ENCODE measurements around the gene DEPDC4. TPM values are rescaled to one million over a fixed set of nuclear protein-coding genes. Genes with fewer than 3 reads are reported as not detected.

The DEPDC4 gene
- total and polyA plus RNA-seq, 2 of the 13 experiments (the other 11 are each of a cell fraction or from before 2014, with no cell fraction given), result 2.2 to 5.7 TPM

DNA sequence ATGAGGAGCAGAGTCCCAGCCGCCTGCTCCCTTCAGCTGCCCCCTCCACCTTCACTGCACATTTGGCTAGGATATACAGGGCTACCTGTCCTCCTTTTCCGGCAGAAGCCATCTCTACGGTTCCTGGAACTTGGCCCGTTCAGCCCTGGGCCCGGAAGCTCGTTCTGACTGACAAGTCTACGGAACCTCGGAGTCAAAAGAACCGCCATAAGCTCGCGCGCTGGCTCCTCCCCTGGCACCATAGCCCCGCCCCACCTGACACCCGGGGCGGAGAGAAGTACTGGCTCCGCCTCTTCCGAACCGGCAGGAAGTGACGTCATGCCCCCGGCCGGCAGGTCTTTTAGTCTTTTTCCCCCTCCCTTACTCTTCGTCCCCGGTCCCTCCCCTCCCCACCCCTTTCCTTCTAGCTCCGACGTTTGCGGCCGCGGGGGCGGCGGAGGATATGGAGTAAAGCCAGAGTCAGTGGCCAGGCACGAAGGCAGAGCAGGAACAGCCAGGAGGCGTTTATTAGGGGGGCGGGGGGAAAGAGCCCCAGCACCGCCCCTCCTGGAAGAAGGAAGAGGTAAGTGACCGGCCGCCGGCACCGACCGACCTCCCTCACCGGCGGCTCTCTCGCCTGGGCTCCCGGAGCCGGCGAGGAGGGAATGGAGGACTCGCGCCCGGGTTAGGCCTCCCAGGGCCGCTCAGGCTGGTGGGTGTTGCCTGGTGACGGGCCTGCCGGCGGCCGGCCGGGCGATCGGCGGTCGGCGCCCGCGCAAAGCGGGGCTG is at the start of gene DEPDC4, which contains the start of gene SCYL2 (continued):
- TF ChIP-seq, protein P1, sequence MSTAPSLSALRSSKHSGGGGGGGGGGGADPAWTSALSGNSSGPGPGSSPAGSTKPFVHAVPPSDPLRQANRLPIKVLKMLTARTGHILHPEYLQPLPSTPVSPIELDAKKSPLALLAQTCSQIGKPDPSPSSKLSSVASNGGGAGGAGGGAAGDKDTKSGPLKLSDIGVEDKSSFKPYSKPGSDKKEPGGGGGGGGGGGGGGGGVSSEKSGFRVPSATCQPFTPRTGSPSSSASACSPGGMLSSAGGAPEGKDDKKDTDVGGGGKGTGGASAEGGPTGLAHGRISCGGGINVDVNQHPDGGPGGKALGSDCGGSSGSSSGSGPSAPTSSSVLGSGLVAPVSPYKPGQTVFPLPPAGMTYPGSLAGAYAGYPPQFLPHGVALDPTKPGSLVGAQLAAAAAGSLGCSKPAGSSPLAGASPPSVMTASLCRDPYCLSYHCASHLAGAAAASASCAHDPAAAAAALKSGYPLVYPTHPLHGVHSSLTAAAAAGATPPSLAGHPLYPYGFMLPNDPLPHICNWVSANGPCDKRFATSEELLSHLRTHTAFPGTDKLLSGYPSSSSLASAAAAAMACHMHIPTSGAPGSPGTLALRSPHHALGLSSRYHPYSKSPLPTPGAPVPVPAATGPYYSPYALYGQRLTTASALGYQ (CRISPR knock-in tag; IDR thresholded peaks at IDR 0.05), result no peak
- TF ChIP-seq ZNF891 (CRISPR knock-in tag; IDR thresholded peaks at IDR 0.05) (no peak), SALL2 (CRISPR knock-in tag; IDR thresholded peaks at IDR 0.05) (no peak), HOXA7 (CRISPR knock-in tag; IDR thresholded peaks at IDR 0.05) (no peak), ZNF678 (CRISPR knock-in tag; IDR thresholded peaks at IDR 0.05) (no peak), ELF4 (CRISPR knock-in tag; IDR thresholded peaks at IDR 0.05; ENCODE audit: borderline replicate concordance) (no peak; the same call in 1 of the 2 replicates), EZH2 (conservative IDR thresholded peaks at IDR 0.05; ENCODE audit: low read depth, low read length) (no peak), TMF1 (CRISPR knock-in tag; IDR thresholded peaks at IDR 0.05; ENCODE audit: low read depth) (peak; percentile 59; the same call in 1 of the 2 replicates), ZNF446 (CRISPR knock-in tag; IDR thresholded peaks at IDR 0.05) (peak; percentile 75; the same call in 1 of the 2 replicates), NCOA1 (CRISPR knock-in tag; IDR thresholded peaks at IDR 0.05) (no peak), ZFP37 (CRISPR knock-in tag; IDR thresholded peaks at IDR 0.05; ENCODE audit: borderline replicate concordance) (no peak), ZFP41 (CRISPR knock-in tag; IDR thresholded peaks at IDR 0.05; ENCODE audit: borderline replicate concordance) (no peak)
- TF ChIP-seq, protein P2, sequence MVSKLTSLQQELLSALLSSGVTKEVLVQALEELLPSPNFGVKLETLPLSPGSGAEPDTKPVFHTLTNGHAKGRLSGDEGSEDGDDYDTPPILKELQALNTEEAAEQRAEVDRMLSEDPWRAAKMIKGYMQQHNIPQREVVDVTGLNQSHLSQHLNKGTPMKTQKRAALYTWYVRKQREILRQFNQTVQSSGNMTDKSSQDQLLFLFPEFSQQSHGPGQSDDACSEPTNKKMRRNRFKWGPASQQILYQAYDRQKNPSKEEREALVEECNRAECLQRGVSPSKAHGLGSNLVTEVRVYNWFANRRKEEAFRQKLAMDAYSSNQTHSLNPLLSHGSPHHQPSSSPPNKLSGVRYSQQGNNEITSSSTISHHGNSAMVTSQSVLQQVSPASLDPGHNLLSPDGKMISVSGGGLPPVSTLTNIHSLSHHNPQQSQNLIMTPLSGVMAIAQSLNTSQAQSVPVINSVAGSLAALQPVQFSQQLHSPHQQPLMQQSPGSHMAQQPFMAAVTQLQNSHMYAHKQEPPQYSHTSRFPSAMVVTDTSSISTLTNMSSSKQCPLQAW (CRISPR knock-in tag; IDR thresholded peaks at IDR 0.05), result peak; percentile 77
- TF ChIP-seq, protein P3, sequence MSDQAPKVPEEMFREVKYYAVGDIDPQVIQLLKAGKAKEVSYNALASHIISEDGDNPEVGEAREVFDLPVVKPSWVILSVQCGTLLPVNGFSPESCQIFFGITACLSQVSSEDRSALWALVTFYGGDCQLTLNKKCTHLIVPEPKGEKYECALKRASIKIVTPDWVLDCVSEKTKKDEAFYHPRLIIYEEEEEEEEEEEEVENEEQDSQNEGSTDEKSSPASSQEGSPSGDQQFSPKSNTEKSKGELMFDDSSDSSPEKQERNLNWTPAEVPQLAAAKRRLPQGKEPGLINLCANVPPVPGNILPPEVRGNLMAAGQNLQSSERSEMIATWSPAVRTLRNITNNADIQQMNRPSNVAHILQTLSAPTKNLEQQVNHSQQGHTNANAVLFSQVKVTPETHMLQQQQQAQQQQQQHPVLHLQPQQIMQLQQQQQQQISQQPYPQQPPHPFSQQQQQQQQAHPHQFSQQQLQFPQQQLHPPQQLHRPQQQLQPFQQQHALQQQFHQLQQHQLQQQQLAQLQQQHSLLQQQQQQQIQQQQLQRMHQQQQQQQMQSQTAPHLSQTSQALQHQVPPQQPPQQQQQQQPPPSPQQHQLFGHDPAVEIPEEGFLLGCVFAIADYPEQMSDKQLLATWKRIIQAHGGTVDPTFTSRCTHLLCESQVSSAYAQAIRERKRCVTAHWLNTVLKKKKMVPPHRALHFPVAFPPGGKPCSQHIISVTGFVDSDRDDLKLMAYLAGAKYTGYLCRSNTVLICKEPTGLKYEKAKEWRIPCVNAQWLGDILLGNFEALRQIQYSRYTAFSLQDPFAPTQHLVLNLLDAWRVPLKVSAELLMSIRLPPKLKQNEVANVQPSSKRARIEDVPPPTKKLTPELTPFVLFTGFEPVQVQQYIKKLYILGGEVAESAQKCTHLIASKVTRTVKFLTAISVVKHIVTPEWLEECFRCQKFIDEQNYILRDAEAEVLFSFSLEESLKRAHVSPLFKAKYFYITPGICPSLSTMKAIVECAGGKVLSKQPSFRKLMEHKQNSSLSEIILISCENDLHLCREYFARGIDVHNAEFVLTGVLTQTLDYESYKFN (CRISPR knock-in tag; conservative IDR thresholded peaks at IDR 0.05), result peak; percentile 21; the same call in 1 of the 2 replicates
- TF ChIP-seq, protein P4, sequence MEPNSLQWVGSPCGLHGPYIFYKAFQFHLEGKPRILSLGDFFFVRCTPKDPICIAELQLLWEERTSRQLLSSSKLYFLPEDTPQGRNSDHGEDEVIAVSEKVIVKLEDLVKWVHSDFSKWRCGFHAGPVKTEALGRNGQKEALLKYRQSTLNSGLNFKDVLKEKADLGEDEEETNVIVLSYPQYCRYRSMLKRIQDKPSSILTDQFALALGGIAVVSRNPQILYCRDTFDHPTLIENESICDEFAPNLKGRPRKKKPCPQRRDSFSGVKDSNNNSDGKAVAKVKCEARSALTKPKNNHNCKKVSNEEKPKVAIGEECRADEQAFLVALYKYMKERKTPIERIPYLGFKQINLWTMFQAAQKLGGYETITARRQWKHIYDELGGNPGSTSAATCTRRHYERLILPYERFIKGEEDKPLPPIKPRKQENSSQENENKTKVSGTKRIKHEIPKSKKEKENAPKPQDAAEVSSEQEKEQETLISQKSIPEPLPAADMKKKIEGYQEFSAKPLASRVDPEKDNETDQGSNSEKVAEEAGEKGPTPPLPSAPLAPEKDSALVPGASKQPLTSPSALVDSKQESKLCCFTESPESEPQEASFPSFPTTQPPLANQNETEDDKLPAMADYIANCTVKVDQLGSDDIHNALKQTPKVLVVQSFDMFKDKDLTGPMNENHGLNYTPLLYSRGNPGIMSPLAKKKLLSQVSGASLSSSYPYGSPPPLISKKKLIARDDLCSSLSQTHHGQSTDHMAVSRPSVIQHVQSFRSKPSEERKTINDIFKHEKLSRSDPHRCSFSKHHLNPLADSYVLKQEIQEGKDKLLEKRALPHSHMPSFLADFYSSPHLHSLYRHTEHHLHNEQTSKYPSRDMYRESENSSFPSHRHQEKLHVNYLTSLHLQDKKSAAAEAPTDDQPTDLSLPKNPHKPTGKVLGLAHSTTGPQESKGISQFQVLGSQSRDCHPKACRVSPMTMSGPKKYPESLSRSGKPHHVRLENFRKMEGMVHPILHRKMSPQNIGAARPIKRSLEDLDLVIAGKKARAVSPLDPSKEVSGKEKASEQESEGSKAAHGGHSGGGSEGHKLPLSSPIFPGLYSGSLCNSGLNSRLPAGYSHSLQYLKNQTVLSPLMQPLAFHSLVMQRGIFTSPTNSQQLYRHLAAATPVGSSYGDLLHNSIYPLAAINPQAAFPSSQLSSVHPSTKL (CRISPR knock-in tag; IDR thresholded peaks at IDR 0.05), result no peak
